SH-SY5Y (cell line): Measurements from ENCODE around the gene ZNF268.

ENCODE experiments used
- GATA2 ChIP-seq: IDR thresholded peaks from 2 replicates; pipeline ENCODE4 v1.6.1; 2011; ENCODE audit warnings: mild to moderate bottlenecking, low read depth, low read length
- GATA3 ChIP-seq: IDR thresholded peaks from 2 replicates; pipeline ENCODE4 v1.6.1; 2011; ENCODE audit warnings: low read depth, mild to moderate bottlenecking, low read length, moderate library complexity

DNA sequence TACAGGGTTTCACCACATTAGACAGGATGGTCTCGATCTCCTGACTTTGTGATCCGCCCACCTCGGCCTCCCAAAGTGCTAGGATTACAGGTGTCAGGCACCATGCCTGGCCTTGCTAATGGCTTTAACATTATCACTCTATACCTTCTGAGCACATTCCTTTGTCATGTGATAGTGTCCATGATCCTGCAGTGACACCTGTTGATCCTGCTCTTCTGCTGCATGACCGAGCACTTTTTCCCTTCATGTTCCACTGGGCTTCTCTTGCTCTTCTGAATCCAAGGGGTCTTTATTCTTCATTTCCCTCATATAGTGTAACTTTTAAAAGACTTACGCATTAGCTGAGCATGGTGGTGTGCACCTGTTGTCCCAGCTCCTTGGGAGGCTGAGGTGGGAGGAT lies 11.6 kb downstream of the ZNF268 start:
- no peak for TF ChIP-seq GATA3
- TF ChIP-seq GATA2: no peak
